Measurements from ENCODE around the gene NAPB. TPM values are rescaled to one million over a fixed set of nuclear protein-coding genes. Genes with fewer than 3 reads are reported as not detected.

Gene NAPB
- total RNA-seq, 1 donor from 2014 or later, result 13.1 TPM

GRCh38 chr20:23435626-23436539, 14.6 kb upstream of the NAPB start:
- Mint-ChIP-seq H3K36me3 (ENCODE audit: low read depth, unreplicated experiment) (no peaks in the 10 kb centered on the region), H3K27ac (ENCODE audit: unreplicated experiment) (peak overlapping the region; percentile 55), H3K9me3 (ENCODE audit: unreplicated experiment) (no peaks in the 10 kb centered on the region), H3K4me3 (ENCODE audit: unreplicated experiment) (no peak overlapping the region), H3K4me1 (ENCODE audit: low read depth, unreplicated experiment) (no peaks in the 10 kb centered on the region), H3K27me3 (ENCODE audit: low read depth, unreplicated experiment) (peaks cover 9% of the 10 kb centered on the region)
- Histone ChIP-seq H3K9ac (ENCODE audit: low read length) (no peak overlapping the region), H3K79me2 (ENCODE audit: insufficient read depth, low read length) (no peaks in the 10 kb centered on the region), H3K4me1 (ENCODE audit: insufficient read depth, low read length) (no peaks in the 10 kb centered on the region), H3K4me3 (ENCODE audit: insufficient read depth, low read depth, low read length) (no peak overlapping the region), H3K27me3 (ENCODE audit: insufficient read depth, low read length) (peaks cover 3% of the 10 kb centered on the region), H3K4me2 (ENCODE audit: low read length) (no peak overlapping the region), H3K27ac (ENCODE audit: low read depth, low read length) (no peak overlapping the region), H3K36me3 (ENCODE audit: insufficient read depth, low read length) (no peaks in the 10 kb centered on the region), H2AFZ (ENCODE audit: low read depth, low read length) (no peak overlapping the region), H4K20me1 (ENCODE audit: insufficient read depth, low read length) (no peaks in the 10 kb centered on the region), H3K9me3 (ENCODE audit: insufficient read depth, low read depth, low read length) (no peaks in the 10 kb centered on the region)
- no peak for FAIRE-seq
- no peak for TF ChIP-seq EZH2 (IDR thresholded peaks at IDR 0.05; ENCODE audit: insufficient read depth, low read length)
- no peak for TF ChIP-seq CTCF (IDR thresholded peaks at IDR 0.05; ENCODE audit: insufficient read depth, low read depth, low read length)
- no peak for DNase-seq (ENCODE audit: low read depth)

- no peak for DNase-seq (ENCODE audit: low read depth)
- no peak for FAIRE-seq
These were observed 13.4 kb upstream of the NAPB start for GRCh38 chr20:23434521-23435313.

More at GRCh38 chr20:23434521-23435313, 13.4 kb upstream of the NAPB start:
- Mint-ChIP-seq H3K4me3 (ENCODE audit: unreplicated experiment) (no peak overlapping the region), H3K27me3 (ENCODE audit: low read depth, unreplicated experiment) (peaks cover 2% of the 10 kb centered on the region), H3K9me3 (ENCODE audit: unreplicated experiment) (no peaks in the 10 kb centered on the region), H3K36me3 (ENCODE audit: low read depth, unreplicated experiment) (no peaks in the 10 kb centered on the region), H3K4me1 (ENCODE audit: low read depth, unreplicated experiment) (no peaks in the 10 kb centered on the region), H3K27ac (ENCODE audit: unreplicated experiment) (no peak overlapping the region)
- H2AFZ ChIP-seq (ENCODE audit: low read depth, low read length), result no peak overlapping the region
- H3K4me2 ChIP-seq (ENCODE audit: low read length), result no peak overlapping the region
- no peaks in the 10 kb centered on the region for H3K4me1 ChIP-seq (ENCODE audit: insufficient read depth, low read length)
- H3K79me2 ChIP-seq (ENCODE audit: insufficient read depth, low read length), result no peaks in the 10 kb centered on the region
- H4K20me1 ChIP-seq (ENCODE audit: insufficient read depth, low read length), result no peaks in the 10 kb centered on the region
- no peaks in the 10 kb centered on the region for H3K9me3 ChIP-seq (ENCODE audit: insufficient read depth, low read depth, low read length)
- peaks cover 3% of the 10 kb centered on the region for H3K27me3 ChIP-seq (ENCODE audit: insufficient read depth, low read length)
- H3K36me3 ChIP-seq (ENCODE audit: insufficient read depth, low read length), result no peaks in the 10 kb centered on the region
- H3K4me3 ChIP-seq (ENCODE audit: insufficient read depth, low read depth, low read length), result no peak overlapping the region
- H3K27ac ChIP-seq (ENCODE audit: low read depth, low read length), result no peak overlapping the region
- TF ChIP-seq CTCF (IDR thresholded peaks at IDR 0.05; ENCODE audit: insufficient read depth, low read depth, low read length) (no peak), EZH2 (IDR thresholded peaks at IDR 0.05; ENCODE audit: insufficient read depth, low read length) (no peak)
- no peak overlapping the region for H3K9ac ChIP-seq (ENCODE audit: low read length)

Measured in astrocyte (in vitro differentiated cells and primary cell).